ENCODE results near the gene SLX4IP. TPM values are rescaled to one million over a fixed set of nuclear protein-coding genes. Genes with fewer than 3 reads are reported as not detected.

The SLX4IP gene
- total and polyA plus RNA-seq, 2 donors (not counting 3 experiments of a cell fraction or from before 2014, with no cell fraction given) = 1.9 to 4.5 TPM

DNA sequence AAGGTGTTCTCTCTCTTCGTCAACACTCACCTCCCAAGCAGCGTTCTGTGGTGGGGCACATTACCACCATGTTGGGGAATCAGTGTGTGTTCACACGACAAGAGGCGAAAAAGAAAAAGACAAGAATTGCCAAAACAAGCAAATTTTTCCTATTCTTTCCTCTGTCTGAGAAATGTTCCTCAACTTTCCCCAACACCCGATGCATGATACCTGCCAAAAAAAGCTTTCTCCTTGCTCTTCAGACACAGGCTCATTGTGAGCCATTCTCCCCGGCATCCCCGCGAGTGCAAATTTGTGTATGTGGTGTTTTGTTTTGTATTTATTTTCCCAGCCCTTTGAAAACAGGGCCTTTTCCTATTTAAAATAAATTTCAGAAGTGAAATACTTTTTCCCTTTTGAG lies 137.7 kb downstream of the SLX4IP start:
- Histone ChIP-seq H3K9ac (replicated peaks; ENCODE audit: extremely low read depth, insufficient read depth, low read length) (no peak overlapping the region), H3K4me2 (ENCODE audit: insufficient read depth, low read length) (no peak overlapping the region), H3K27me3 (ENCODE audit: control insufficient read depth in 2 of 2, insufficient read depth in 2 of 2, low read length in 2 of 2) (no peaks in the 10 kb centered on the region), H3K4me1 (ENCODE audit: control insufficient read depth, extremely low read depth, insufficient read depth, low read length) (peaks cover 6% of the 10 kb centered on the region), H3K4me3 (replicated peaks in 1 of 3; ENCODE audit: insufficient read depth in 1 of 3, low read depth in 1 of 3, low read length in 3 of 3) (no peak overlapping the region), H3K36me3 (ENCODE audit: control insufficient read depth in 2 of 2, extremely low read depth in 1 of 2, insufficient read depth in 2 of 2, low read length in 2 of 2) (no peaks in the 10 kb centered on the region), H3K9me1 (replicated peaks; ENCODE audit: control insufficient read depth, extremely low read depth, insufficient read depth, low read length) (no peaks in the 10 kb centered on the region), H2AFZ (ENCODE audit: low read depth, low read length) (no peak overlapping the region), H3K79me2 (ENCODE audit: control insufficient read depth, insufficient read depth, low read length) (no peaks in the 10 kb centered on the region), H3K9me3 (replicated peaks; ENCODE audit: control insufficient read depth, insufficient read depth, low read length) (no peaks in the 10 kb centered on the region), H3K27ac (ENCODE audit: insufficient read depth, low read depth, low read length) (no peak overlapping the region), H4K20me1 (replicated peaks; ENCODE audit: control insufficient read depth, extremely low read depth, insufficient read depth, low read length) (no peaks in the 10 kb centered on the region)
- no peak for FAIRE-seq
- BruUV-seq (replicated peaks) = no TSS peak
- dilution Hi-C loops (cut with MboI; ENCODE audit: extremely low pct_ligation_motif_present, low sequenced_read_pairs) = no loop called here
- ChIA-PET POLR2A (no interaction called here), CTCF (interaction anchor here (1.0 to 1.6 kb wide), 2 partner anchors 20 to 64 kb away, joined by 3 read pairs; no protein-coding TSS in a partner anchor)
- intact Hi-C loops (cut with micrococcal nuclease) = no loop called here
- TF ChIP-seq FOS (IDR thresholded peaks at IDR 0.05; ENCODE audit: borderline replicate concordance, insufficient read depth, low read length) (no peak), POLR2A (IDR thresholded peaks at IDR 0.05; ENCODE audit: low read depth, low read length) (no peak), MYC (IDR thresholded peaks at IDR 0.05; ENCODE audit: low read depth, low read length) (no peak), JUN (IDR thresholded peaks at IDR 0.05; ENCODE audit: borderline replicate concordance, insufficient read depth, insufficient read length, low read depth) (no peak), POLR2AphosphoS5 (IDR thresholded peaks at IDR 0.05; ENCODE audit: insufficient read depth, low read depth, low read length) (no peak), EZH2 (IDR thresholded peaks at IDR 0.05; ENCODE audit: borderline replicate concordance, low read depth, low read length, severe bottlenecking) (no peak), CTCF (IDR thresholded peaks at IDR 0.05; ENCODE audit: extremely low read depth in 1 of 2, insufficient read depth in 1 of 2, low read depth in 1 of 2, low read length in 2 of 2) (no peak), GATA2 (IDR thresholded peaks at IDR 0.05; ENCODE audit: insufficient read depth, insufficient read length, low read depth, low read length) (no peak), MAX (IDR thresholded peaks at IDR 0.05; ENCODE audit: insufficient read depth, insufficient read length) (no peak)
- no peak for DNase-seq (ENCODE audit: low read depth, low spot score)
